Nephron progenitor cell (in vitro differentiated cells): Measurements from ENCODE around the gene PIR.

Source experiments
- DNase-seq: peaks from one replicate; pipeline ENCODE4 v3.0.0; 2021
- H3K27ac Mint-ChIP-seq: 2 replicates; pipeline ENCODE4 v1.8.0; 2021; ENCODE audit warnings: mild to moderate bottlenecking, moderate library complexity, mixed read lengths
- H3K27me3 Mint-ChIP-seq: 2 replicates; pipeline ENCODE4 v1.8.0; 2021; ENCODE audit warnings: mild to moderate bottlenecking, low read depth, mixed read lengths; ENCODE audit not compliant: poor library complexity
- H3K36me3 Mint-ChIP-seq: 2 replicates; pipeline ENCODE4 v1.8.0; 2021; ENCODE audit warnings: low read depth, mixed read lengths
- H3K4me1 Mint-ChIP-seq: 2 replicates; pipeline ENCODE4 v1.8.0; 2021; ENCODE audit warnings: mixed read lengths
- H3K4me3 Mint-ChIP-seq: 2 replicates; pipeline ENCODE4 v1.8.0; 2021; ENCODE audit warnings: mild to moderate bottlenecking, moderate library complexity, mixed read lengths
- H3K9me3 Mint-ChIP-seq: 2 replicates; pipeline ENCODE4 v1.8.0; 2021; ENCODE audit warnings: mild to moderate bottlenecking, moderate library complexity, mixed read lengths
- CTCF ChIP-seq: fragments of 200-600 bp; sonication (generic); IDR thresholded peaks from 2 replicates; pipeline ENCODE4 v1.5.0; 2021; ENCODE audit warnings: antibody characterized with exemption

PIR gene

GRCh38 chrX:15358533-15358932, 134.6 kb downstream of the PIR start:
- peaks cover 5% of the 10 kb centered on the region for H3K27me3 Mint-ChIP-seq
- no peak overlapping the region for H3K27ac Mint-ChIP-seq
- no peaks in the 10 kb centered on the region for H3K4me1 Mint-ChIP-seq
- H3K4me3 Mint-ChIP-seq: no peak overlapping the region
- DNase-seq: no peak
- H3K9me3 Mint-ChIP-seq: peaks cover 2% of the 10 kb centered on the region
- H3K36me3 Mint-ChIP-seq: no peaks in the 10 kb centered on the region
- no peak for TF ChIP-seq CTCF

- no peaks in the 10 kb centered on the region for H3K36me3 Mint-ChIP-seq
- DNase-seq: no peak
- H3K27me3 Mint-ChIP-seq: peaks cover 5% of the 10 kb centered on the region
- H3K9me3 Mint-ChIP-seq: peaks cover 2% of the 10 kb centered on the region
- no peak for TF ChIP-seq CTCF
- no peak overlapping the region for H3K4me3 Mint-ChIP-seq
- H3K27ac Mint-ChIP-seq: no peak overlapping the region
- no peaks in the 10 kb centered on the region for H3K4me1 Mint-ChIP-seq
Measured at GRCh38 chrX:15356444-15356843, 136.7 kb downstream of the PIR start.

DNA sequence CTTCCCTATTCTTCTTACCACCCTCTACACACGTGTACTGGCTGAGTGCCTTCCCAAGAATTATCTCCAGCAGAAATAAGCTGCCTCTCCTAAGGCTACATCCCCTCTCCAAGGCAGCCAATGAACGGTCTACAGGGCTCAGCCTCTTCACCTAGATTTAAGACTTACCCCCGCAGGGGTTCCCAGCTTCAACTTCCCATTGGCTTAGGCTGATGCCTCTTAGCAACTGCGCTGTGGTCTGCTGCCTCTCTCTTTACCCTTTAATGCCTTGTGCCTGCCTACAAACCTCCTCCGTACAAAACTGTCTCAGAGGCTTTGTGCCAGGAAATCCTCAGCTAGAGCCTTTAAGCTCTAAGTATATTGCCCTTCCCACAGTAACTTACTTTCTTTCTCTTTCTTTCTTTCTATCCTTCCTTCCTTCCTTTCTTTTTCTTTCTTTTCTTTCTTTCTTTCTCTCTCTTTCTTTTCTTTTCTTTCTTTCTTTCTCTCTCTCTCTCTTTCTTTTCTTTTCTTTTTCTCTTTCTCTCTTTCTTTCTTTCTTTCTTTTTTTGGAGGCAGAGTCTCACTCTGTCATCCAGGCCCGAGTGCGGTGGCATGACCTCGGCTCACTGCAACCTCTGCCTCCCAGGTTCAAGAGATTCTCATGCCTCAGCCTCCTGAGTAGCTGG, 142.7 kb downstream of the PIR start:
- Mint-ChIP-seq H3K27me3 (peaks cover 8% of the 10 kb centered on the region), H3K36me3 (no peaks in the 10 kb centered on the region), H3K9me3 (peaks cover 2% of the 10 kb centered on the region), H3K27ac (peak overlapping the region; percentile 4), H3K4me3 (no peak overlapping the region), H3K4me1 (peaks cover 19% of the 10 kb centered on the region)
- DNase-seq: peak; percentile 8
- no peak for TF ChIP-seq CTCF

- Mint-ChIP-seq H3K4me3 (no peak overlapping the region), H3K9me3 (no peaks in the 10 kb centered on the region), H3K27ac (no peak overlapping the region), H3K36me3 (no peaks in the 10 kb centered on the region), H3K27me3 (peaks cover 8% of the 10 kb centered on the region), H3K4me1 (peaks cover 19% of the 10 kb centered on the region)
- TF ChIP-seq CTCF: peak; percentile 70
- peak; percentile 46 for DNase-seq
Measured at GRCh38 chrX:15349046-15349445, 144.1 kb downstream of the PIR start.

DNA sequence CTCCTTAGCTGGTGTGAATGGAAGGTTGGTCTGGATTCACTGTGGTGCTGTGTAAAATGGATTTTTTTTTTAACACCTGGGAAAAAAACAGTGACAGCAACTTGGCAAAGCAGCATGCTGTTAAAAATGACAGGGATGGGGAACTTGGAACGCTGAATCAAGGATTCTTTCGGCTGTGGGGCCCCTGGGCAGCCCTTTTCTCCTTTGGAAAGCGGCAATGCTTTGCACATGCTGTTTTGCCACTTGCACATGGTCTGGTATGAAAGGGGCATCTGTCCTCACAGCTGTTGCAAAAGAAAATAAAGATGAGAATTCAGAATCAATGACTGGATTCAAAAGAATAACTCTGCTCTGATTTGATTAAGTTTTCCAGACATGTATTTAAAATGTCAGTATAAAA, 147.2 kb downstream of the PIR start:
- Mint-ChIP-seq H3K36me3 (no peaks in the 10 kb centered on the region), H3K27me3 (peaks cover 8% of the 10 kb centered on the region), H3K27ac (no peak overlapping the region), H3K4me3 (no peak overlapping the region), H3K9me3 (no peaks in the 10 kb centered on the region), H3K4me1 (peaks cover 19% of the 10 kb centered on the region)
- no peak for DNase-seq
- TF ChIP-seq CTCF: no peak

DNA sequence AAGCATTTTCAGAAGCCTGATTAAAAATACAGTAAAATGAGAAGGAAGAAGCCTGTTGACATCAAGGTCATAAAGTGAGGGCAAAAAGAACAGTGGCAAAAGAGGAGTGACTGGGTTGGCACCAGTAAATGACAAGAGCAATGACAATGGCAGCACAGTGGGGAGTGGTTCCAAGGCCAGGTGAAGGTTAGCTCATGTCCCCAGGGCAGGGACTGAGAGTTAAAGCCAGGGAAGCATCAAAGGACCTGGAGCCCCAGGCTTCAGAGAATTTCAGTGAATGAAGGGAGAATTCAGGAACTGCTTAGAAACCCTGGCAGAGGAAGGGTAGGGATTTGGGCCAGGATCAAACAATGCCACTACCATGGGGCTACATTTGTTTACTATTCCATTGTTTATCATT, 149.0 kb downstream of the PIR start:
- no peak overlapping the region for H3K27ac Mint-ChIP-seq
- TF ChIP-seq CTCF: no peak
- H3K4me3 Mint-ChIP-seq: no peak overlapping the region

More for the DNA sequence above, 149.0 kb downstream of the PIR start:
- Mint-ChIP-seq H3K27me3 (peaks cover 16% of the 10 kb centered on the region), H3K4me1 (peaks cover 2% of the 10 kb centered on the region), H3K36me3 (no peaks in the 10 kb centered on the region), H3K9me3 (no peaks in the 10 kb centered on the region)
- no peak for DNase-seq
